DMS53 (cell line): ENCODE results near the gene SLC6A7.

Experiments used
- DNase-seq: peaks from one replicate; lab custom pipeline; 2025; lab: John Stamatoyannopoulos, UW

Gene SLC6A7

DNA sequence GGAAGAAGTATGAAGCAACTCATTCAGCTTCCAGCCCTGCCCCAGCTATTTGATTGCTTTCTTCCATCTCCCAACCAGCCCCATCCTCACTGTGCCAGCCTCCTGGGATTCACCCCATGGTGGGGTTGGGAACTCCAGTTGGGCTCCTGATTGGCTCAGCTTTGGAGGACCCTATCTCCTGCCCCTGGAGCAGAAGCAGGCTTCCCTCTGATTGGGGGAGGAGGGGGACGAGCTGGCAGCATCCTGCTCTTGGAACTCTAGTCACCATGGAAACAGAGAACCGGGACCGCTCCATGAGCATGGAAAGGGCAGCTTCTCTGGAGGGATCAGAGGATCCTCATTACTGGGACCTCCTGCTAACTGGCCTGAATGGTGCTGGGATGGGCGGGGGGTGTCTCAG is 2.6 kb downstream of the SLC6A7 start:
- no peak for DNase-seq

DNA sequence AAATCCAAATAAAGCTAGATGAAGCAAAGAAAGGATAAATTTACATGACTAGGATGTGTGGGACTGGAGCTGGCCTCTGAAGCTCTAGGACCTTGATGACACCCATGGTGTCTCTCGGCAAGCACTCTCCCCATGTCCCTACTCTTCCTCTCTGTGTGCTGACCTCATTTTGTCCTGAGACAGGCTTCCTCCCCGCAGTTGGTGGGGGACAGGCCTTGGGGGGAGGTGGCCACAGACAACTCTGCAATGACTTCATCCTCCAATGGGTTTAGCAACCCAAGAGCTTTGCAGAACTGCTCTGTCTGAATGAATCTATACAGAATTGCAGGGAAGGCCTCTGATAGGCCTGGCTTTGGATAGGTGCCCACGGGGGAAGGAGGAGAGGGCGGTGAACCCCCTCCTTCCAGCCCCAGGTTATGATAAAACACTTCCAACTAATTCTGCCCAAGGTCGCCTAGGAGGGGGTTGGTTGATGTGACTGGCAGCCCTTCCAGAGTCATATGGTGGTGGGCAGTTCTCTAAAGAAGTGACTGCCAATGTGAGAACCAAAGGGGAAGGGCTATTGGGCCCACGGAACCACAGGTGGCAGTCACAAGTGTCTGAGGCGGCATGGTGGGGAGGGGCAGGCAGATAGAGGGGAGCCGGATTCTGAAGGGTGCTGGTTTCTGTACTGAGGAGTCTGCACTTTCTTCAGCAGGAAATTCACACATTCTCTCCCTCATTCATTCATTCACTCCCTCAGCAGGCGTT is 6.0 kb downstream of the SLC6A7 start:
- no peak for DNase-seq

DNA sequence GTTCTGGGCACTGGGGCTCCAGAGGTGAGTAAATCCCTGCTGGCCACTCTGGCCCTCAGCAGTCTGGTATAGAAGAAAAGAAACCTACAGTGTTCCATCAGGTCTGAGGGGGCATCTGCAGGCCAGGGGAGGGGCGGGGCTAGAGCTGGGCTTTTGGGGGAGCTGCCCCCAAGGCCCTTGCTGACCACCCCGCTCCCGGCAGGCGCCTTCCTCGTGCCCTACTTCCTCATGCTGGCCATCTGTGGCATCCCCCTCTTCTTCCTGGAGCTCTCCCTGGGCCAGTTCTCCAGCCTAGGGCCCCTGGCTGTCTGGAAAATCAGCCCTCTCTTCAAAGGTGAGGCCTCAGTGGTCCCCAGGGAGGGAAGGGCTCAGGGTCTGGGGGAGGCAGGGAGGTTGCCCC is 6.7 kb downstream of the SLC6A7 start:
- DNase-seq: no peak

DNA sequence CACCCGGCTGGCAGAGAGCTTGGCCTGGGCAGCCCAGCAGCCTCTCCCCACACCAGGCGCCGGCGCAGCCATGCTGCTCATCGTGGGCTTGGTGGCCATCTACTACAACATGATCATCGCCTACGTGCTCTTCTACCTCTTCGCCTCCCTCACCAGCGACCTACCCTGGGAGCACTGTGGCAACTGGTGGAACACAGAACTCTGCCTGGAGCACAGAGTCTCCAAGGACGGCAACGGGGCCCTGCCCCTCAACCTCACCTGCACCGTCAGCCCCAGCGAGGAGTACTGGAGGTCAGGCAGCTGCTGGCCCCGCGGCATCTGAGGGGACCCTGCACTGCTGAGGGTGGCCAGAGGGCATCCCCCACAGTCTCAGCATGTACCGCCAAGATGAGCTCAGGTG is 7.1 kb downstream of the SLC6A7 start:
- DNase-seq: no peak

DNA sequence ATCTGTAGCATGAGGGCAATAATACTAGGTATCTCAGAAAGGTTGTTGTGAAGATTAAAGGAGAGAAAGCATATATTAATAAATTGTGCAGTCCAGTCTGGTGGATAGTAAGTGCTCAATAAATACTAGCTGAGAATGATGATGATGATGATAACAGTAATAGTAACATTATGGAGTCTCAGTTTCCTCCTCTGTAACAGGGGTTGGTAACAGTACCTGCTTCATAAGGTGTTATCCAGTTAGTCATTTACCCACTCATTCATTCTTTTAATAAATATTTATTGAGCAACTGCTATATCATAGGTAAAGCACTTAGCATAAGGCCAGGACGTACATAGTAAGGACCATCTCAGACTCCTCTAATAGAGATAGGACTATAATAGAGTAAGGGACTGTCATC is 7.6 kb downstream of the SLC6A7 start:
- no peak for DNase-seq

DNA sequence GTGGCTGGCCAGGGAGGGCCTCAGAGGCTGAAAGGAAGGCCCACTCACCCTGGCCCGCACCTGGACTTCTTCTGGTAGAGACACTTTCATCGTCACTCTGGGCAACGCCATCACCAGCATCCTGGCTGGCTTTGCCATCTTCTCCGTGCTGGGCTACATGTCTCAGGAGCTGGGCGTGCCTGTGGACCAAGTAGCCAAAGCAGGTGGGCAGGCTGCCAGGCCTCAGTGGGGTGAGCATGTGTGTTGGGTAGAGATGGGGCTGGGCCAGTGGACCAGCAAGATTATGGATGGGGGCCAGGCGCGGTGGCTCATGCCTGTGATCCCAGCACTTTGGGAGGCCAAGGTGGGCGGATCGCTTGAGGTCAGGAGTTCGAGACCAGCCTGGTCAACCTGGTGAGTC is 12.6 kb downstream of the SLC6A7 start:
- DNase-seq: no peak

DNA sequence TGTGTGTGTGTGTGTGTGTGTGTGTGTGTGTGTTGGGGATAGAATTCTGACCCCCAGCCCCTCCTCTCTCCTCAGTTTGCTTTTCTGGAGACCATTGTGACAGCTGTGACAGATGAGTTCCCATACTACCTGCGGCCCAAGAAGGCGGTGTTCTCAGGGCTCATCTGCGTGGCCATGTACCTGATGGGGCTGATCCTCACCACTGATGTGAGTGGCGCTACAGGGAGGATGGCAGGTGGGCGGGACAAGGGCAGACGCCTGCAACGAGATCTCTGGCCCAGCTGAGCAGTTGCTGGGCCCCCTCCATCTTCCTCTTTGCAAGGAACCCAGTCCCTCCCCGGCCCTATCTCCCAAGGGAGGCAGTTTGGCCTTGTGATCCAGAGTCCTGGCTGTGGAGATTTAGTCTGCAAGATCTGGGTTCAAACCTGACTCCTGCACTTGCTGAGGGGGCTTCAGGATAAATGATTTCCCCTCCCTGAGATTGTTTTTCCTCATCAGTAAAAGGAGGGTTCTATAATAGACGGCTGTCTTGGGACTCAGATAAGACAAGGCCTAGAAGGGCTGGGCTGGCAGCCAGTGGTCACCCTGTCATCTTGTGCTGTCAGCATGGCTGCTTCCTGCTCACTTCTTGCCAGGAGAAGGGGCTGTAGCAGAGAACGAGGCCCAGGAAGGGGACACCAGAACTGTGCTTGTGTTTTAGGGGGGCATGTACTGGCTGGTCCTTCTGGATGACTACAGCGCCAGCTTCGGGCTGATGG is 14.1 kb downstream of the SLC6A7 start:
- DNase-seq: no peak

DNA sequence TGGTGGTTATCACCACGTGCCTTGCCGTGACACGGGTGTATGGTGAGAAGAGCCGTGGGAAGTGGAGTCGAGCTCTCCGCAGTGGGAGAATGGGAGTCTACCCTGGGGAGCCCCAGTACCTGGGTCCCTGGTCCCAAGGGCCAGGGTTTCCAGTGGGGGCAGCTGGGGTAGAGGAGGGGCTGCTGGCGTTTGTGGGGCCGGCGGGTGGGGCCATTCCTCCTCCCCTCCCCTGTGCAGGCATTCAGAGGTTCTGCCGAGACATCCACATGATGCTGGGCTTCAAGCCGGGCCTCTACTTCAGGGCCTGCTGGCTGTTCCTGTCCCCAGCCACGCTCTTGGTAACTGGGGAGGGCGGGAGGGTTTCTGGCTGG is 14.7 kb downstream of the SLC6A7 start:
- DNase-seq: no peak

DNA sequence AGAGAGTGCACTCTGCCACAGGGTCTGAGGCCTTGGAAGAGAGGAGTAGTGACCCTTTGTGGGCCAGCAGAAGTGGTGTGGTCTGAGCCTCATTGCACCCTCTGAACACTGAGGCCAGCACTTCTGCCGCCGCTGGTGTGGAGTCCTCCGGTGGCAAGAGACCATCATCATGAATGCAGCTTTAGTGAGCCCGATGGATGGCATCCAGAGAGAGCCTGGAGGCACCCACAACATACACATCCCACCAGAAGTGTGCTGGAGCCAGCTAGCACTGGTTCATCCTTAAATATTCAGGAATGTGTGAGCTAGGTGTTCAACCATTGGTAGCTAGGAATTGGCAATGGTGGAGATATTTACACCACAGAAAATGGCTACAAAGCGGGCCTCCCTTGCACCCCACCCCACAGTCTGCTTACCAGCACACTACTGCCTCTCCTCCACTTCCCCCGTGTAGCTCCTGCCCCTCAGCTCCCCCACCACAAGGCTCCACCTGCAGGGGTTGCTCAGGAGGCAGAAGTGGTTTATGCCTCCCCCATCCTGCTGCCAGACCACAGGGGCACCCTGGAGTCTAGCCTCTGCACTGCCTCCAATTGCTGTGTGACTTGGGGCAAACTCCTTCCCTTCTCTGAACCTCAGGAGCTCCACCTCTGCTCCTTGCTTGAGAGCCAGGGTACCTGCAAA is 16.4 kb downstream of the SLC6A7 start:
- DNase-seq: no peak

DNA sequence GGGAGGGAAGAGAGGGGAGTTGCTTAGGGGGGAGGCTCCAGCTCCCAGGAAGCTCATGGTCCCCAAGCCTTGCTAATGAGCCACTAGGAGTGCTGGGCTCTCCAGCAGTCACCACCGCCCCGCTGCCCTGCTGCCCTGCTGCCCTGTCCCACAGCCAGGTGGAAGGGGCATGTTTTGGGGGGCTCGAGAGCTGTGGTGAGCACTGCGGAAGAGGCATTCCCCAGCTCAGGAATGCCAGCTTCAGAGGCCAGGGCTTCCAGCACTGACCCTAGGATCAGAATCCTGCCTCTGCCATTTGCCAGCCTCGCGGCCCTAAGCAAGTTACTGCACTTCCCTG is 16.9 kb downstream of the SLC6A7 start:
- no peak for DNase-seq

DNA sequence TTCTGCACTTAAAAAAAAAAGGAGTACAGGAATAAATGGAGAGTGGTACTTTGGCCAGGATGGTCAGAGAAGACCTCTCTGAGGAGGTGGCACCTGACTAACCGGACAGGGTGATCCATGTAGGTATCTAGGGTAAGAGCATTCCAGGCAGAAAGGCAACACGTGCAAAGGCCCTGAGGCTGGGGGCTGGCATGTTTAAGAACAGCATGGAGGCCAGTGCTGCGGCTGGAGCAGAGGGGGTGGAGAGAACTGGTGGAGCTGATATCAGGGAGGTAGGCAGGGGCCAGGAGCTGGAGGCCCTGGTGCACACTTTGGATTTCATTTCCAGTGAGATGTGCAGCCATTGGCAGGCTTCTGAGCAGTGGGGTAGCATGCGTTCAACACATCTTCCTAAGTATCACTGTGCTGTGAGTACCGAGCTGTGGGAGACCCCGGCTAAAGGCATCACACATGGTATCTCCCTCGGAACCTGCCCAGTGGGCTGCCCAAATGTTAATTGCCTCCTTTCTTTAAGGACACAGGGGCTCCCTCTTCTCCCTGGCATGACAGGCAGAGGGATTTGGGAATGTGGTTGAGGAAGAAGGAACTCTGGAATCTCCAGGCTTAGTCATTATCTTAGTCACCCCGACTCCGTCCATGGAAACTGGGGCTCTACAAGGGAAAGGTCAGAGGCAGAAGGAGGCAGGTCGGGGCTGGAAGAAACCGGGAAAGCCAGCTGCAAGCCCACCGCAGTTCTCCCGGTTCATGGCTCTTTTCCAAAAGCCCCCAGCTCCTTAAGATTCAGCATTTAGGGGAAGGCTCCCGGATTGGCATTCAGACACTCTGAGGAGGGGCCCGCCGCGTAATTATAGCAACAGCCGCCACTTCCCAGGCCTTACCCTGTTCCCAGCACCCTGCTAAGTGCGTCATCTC is 18.6 kb downstream of the SLC6A7 start:
- peak; percentile 39 for DNase-seq

DNA sequence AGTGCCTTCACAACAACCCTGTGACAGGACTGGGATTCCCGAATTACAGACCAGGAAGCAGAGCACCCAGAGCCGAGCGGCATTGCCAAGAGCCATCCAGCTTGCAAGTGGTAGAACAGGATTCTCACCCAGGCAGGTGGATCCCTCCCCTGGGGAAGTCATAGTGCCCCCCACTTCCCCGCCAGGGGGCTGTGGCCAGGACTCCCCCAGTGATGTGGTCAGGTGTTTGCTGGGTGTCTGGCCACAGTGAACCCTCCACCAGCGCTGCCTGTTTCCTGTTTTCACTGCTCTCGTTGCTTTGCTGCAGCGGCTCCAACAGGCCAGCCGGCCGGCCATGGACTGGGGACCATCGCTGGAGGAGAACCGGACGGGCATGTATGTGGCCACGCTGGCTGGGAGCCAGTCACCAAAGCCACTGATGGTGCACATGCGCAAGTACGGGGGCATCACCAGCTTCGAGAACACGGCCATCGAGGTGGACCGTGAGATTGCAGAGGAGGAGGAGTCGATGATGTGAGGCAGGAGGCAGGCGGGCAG is 19.3 kb downstream of the SLC6A7 start:
- peak; percentile 94 for DNase-seq

DNA sequence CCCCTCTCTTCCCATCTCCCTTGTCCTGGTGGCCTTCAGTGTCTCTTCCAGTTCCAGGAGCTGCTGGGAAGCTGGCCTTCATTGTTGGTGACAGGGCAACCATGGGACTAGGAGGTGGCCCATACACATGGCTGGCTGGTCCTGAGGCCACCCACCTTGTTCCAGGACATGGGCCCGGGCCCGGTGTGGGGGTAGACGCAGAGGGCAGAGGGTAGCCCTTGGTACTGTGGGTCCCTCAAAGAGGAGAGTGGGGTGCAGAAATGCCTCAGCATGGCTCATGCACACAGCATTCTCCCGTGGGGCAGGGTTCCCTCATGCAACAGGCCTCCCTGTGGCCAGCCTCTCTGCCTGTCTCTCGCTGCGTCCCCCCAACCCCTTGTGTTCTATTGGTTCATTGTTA is 20.8 kb downstream of the SLC6A7 start:
- no peak for DNase-seq

DNA sequence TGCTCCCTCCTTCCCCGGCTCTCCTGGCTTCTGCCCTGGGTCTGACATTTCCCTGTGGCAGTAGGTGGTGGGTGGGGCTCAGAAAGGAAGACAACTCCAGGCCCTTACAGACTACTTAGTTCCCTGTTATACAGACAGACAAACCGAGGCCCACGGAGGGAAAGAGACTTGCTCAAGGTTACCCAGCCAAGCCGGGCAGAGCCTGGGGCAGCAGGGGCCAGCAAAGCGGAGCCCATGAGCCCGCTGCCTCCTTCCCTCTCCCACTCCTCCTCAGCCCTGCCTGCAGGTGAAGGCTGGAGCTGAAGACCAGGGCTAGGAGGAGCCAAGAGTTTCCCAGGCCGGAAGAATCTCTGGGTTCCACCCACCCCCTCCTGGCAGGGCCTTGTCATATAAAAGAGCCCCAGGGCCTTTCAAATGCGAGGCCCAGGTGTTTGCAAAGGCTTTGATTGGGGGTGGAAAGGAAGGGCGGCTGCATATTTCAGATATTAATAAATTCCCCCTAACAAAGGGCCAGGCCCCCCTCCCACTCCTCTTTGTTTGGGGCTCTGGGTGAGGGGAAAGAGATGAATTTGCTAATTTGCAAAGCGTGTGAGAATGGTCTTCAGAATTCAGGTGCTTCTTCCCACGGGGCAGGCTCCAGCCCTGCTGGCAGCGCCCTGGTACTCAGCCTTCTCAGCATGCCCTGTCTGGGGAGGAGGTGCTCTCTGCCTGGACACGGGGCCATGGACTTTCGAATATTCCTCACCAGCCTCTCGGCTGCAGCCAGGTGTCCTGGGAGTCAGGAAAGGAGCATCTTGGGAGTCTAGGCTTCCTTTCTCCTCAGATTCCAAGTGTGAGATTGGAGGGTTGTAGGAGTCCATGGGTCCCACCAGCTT is 21.5 kb downstream of the SLC6A7 start:
- DNase-seq: no peak

DNA sequence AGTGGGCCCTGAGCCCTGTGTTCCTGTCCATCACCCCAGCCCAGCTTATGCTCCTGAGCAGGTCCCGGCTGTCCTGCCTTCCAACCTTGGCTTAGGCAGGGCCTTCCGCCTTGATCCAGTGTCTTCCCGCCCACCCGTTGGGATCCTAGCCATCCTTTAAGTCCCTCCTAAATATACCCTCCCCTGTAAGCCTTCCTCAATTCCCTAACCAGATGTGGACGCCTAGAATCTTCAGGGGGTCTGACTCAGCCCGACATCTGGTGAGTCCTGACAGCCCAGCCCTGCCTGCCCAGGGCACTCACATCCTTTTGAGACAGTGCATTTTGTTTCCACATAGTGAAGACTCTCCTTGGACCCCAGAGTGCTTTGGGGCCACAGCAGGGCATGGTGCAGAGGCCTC is 23.7 kb downstream of the SLC6A7 start:
- no peak for DNase-seq

DNA sequence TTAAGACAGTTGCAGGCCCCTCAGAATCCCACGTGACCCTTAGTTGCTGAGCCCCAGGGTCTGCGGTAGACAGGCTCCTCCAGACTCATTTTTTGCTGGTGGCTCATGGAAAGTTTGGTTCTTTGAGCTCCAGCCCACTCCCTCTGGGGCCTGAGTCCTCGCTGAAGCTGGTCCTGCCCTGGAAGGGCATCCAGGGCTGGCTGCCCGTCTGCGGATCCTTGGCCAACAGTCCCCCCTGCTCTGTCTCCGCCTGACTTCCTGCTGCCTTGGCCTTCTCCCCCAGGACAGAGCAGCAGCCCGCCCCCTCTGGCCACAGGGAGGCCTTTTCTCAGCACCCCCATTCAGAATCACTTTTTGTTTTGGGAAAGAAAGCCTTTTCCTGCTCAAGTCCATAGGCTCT is 24.4 kb downstream of the SLC6A7 start:
- DNase-seq: no peak

DNA sequence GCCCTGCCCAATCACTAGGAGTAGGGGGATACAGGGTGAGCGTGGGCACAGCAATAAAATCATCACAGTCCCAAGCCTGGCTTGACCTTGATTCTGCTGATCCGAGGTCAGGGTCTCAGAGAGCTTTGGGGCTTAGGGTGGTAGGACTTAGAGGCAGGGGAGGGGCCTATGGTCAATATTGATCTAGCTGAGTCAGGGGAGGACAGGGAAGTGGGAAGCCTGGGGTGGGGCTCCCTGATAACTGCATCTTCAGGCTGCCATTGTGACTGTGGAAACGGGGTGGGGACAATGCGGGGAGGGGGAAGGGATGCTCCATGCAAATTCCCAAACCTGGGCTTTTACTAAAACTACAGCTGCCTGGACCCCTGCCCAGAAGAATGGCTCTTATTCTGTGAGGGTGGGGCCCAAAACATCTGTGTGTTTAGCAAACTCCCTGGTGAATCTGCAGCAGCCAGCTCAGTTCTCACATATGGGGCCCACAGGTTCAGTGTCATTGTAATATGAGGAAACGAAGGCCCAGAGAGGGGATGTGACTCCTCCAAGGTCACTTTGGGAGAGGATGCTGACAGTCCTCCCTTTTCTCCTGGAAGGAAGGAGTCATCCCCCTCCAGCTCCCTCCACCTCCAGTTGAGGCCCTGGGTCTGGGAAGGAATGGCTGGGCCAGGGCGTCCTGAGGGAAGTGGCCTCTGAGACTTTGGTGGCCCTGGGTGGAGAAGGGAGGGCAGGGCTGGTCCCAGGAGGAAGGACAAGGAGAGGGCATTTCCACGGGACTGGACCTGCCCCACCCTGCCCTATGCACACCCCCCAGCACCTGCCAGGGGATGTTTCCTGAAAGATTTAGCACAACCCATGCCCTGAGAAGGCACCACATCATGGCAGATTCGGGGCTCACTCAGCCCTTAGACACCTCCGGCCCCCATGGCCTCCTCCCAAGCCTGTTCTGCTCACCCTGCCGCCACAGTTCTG is 26.4 kb downstream of the SLC6A7 start:
- DNase-seq: no peak

DNA sequence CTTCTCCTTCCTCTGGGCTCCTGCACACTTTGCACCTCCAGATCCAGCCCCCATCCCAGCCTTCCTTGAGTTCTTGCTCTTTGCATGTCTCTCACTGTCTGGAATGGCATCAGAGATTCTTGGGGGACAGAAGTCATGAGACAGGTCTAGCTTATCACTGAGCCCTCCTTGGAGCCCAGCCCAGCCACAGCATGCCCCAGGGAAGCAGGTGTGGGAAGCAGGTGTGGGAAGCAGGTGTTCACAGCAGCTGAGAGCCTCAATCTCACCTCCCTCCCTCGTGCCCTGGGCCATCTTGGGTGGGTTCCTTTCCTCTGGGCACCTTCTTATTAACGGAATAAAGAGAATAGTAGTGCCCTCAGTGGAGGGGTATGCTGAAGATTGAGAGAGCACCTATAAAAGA is 27.2 kb downstream of the SLC6A7 start:
- DNase-seq: peak; percentile 57

DNA sequence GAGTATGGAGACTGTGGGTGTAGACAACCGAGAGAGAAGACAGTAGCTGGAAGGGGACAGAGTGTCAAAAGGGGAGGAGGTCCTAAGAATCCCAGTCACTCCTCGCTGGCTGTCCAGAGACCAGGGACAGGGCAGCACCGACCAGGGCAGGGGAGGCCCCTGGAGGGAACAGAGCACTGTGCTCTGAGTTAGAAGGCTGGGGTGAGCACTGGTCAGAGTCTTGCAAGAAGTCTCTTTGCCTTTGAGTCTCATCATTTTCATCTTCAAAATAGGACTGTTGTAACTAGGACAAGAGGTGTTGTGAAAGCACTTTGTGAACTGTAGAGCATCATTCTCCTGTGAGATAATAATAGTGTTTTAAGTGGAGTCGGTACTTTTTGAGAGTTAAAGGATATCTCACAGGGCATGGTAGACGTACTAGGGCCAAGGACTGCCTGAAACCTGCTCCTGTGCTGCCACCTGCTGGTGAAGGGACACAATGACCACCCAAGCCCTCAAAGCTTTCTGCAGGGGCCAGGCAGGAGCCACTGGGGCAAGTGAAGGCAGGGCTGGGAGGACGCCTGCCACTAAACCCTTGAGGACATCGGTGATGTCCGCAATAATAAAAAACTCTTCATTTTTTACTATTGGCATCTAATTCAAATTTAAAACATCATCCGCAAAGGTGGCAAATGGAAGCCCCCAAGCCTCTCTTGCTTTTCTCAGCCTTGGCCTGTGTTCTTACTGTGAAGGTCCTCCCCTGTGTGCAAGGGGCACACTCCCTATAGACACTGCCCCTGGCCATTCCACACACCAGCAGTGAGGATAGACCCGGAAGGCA is 28.2 kb downstream of the SLC6A7 start:
- DNase-seq: peak; percentile 87
